ENCODE data around the gene NTRK1.

NTRK1 gene

DNA sequence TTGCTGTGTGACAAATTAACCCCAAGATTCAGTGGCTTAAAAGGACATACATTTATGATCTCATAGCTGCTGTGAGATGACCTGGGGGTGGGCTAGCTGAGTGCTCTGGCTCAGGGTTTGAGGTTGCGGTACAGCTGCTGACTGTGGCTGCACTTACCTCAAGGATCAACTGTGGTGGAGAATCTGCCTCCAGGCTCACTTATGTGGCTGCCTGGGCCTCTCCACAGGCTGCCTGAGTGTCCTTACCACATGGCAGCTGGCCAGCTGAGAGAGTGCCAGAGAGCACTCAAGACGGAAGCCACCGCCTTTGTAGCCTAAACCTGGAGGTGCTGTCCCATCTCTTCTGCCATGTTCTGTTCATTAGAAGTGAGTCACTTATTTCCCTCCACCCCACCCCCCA lies 65.5 kb downstream of the NTRK1 start:
- Histone ChIP-seq H3K9me3 (ENCODE audit: control insufficient read depth, insufficient read depth, low read depth, low read length) (no peaks in the 10 kb centered on the region), H3K36me3 (ENCODE audit: control insufficient read depth in 2 of 2, insufficient read depth in 1 of 2, low read length in 2 of 2) (no peaks in the 10 kb centered on the region), H3K4me3 (ENCODE audit: low read depth, low read length) (no peak overlapping the region), H3K4me1 (ENCODE audit: control insufficient read depth, insufficient read depth, low read length) (no peaks in the 10 kb centered on the region; the same call in 1 of the 2 replicates), H3K27ac (ENCODE audit: extremely low read depth, low read depth, low read length) (no peak overlapping the region)
- ChIA-PET CTCF (interaction anchor here (0.7 to 11.9 kb wide), 16 partner anchors 9 to 1469 kb away, joined by 3 to 199 read pairs (median 10); partner anchors contain the start of genes NTRK1 and PEAR1), POLR2A (interaction anchor here (0.9 to 1.6 kb wide), 3 partner anchors 26 to 198 kb away, joined by 3 to 4 read pairs (median 3); partner anchors contain the start of genes ISG20L2 and METTL25B)
- no peak for TF ChIP-seq PRDM6 (tag by site-specific recombination; IDR thresholded peaks at IDR 0.05)
- TF ChIP-seq EGR2 (tag by site-specific recombination; IDR thresholded peaks at IDR 0.05; ENCODE audit: low read depth): no peak
- TF ChIP-seq ZNF223 (tag by site-specific recombination; IDR thresholded peaks at IDR 0.05): peak; percentile 95
- no peak for TF ChIP-seq ZNF488 (tag by site-specific recombination; IDR thresholded peaks at IDR 0.05)
- no peak for TF ChIP-seq ZNF274 (IDR thresholded peaks at IDR 0.05; ENCODE audit: low read length)
- no peak for TF ChIP-seq ZNF274 (tag by site-specific recombination; IDR thresholded peaks at IDR 0.05; ENCODE audit: borderline replicate concordance)
- TF ChIP-seq GLI2 (tag by site-specific recombination; IDR thresholded peaks at IDR 0.05; ENCODE audit: borderline replicate concordance, low read depth): no peak
- TF ChIP-seq ZNF621 (tag by site-specific recombination; IDR thresholded peaks at IDR 0.05): no peak
- peak; percentile 70 for TF ChIP-seq ZNF629 (tag by site-specific recombination; IDR thresholded peaks at IDR 0.05)
- TF ChIP-seq ZNF560 (tag by site-specific recombination; IDR thresholded peaks at IDR 0.05; ENCODE audit: borderline replicate concordance): no peak
- no peak for TF ChIP-seq ZNF529 (tag by site-specific recombination; IDR thresholded peaks at IDR 0.05; ENCODE audit: insufficient replicate concordance)
- TF ChIP-seq HIC1 (tag by site-specific recombination; IDR thresholded peaks at IDR 0.05): 0 out of 2 replicates have a peak, but pooled peaks have one; percentile 17
- TF ChIP-seq, protein P1, sequence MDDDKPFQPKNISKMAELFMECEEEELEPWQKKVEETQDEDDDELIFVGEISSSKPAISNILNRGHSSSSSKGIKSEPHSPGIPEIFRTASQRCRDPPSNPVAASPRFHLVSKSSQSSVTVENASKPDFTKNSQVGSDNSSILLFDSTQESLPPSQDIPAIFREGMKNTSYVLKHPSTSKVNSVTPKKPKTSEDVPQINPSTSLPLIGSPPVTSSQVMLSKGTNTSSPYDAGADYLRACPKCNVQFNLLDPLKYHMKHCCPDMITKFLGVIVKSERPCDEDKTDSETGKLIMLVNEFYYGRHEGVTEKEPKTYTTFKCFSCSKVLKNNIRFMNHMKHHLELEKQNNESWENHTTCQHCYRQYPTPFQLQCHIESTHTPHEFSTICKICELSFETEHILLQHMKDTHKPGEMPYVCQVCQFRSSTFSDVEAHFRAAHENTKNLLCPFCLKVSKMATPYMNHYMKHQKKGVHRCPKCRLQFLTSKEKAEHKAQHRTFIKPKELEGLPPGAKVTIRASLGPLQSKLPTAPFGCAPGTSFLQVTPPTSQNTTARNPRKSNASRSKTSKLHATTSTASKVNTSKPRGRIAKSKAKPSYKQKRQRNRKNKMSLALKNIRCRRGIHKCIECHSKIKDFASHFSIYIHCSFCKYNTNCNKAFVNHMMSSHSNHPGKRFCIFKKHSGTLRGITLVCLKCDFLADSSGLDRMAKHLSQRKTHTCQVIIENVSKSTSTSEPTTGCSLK (tag by site-specific recombination; IDR thresholded peaks at IDR 0.05): no peak
- peak; percentile 98 for TF ChIP-seq ZIC2 (tag by site-specific recombination; IDR thresholded peaks at IDR 0.05)
- TF ChIP-seq ZNF132 (tag by site-specific recombination; IDR thresholded peaks at IDR 0.05; ENCODE audit: borderline replicate concordance): no peak
- no peak for TF ChIP-seq ZNF121 (tag by site-specific recombination; IDR thresholded peaks at IDR 0.05)
- TF ChIP-seq ZNF335 (tag by site-specific recombination; conservative IDR thresholded peaks at IDR 0.05): peak; percentile 48; the same call in 1 of the 2 replicates
- TF ChIP-seq ZNF610 (tag by site-specific recombination; IDR thresholded peaks at IDR 0.05; ENCODE audit: borderline replicate concordance): no peak
- peak; percentile 57 for TF ChIP-seq ZNF398 (tag by site-specific recombination; IDR thresholded peaks at IDR 0.05)
- TF ChIP-seq ZFHX2 (tag by site-specific recombination; conservative IDR thresholded peaks at IDR 0.05): peak; percentile 27; the same call in 1 of the 2 replicates
- no peak for TF ChIP-seq ZNF19 (tag by site-specific recombination; IDR thresholded peaks at IDR 0.05; ENCODE audit: low read depth)
- TF ChIP-seq ZBTB17 (tag by site-specific recombination; IDR thresholded peaks at IDR 0.05): peak; percentile 74
- TF ChIP-seq GLIS2 (tag by site-specific recombination; IDR thresholded peaks at IDR 0.05): peak; percentile 39; the same call in 1 of the 2 replicates
- peak; percentile 90 for TF ChIP-seq ZNF600 (tag by site-specific recombination; IDR thresholded peaks at IDR 0.05)
- 0 out of 2 replicates have a peak, but pooled peaks have one; percentile 33 for TF ChIP-seq ZNF561 (tag by site-specific recombination; IDR thresholded peaks at IDR 0.05; ENCODE audit: borderline replicate concordance)
- no peak for TF ChIP-seq ZNF654 (tag by site-specific recombination; IDR thresholded peaks at IDR 0.05; ENCODE audit: low read depth)
- peak; percentile 92 for TF ChIP-seq OSR2 (tag by site-specific recombination; IDR thresholded peaks at IDR 0.05)
- TF ChIP-seq, protein P2, sequence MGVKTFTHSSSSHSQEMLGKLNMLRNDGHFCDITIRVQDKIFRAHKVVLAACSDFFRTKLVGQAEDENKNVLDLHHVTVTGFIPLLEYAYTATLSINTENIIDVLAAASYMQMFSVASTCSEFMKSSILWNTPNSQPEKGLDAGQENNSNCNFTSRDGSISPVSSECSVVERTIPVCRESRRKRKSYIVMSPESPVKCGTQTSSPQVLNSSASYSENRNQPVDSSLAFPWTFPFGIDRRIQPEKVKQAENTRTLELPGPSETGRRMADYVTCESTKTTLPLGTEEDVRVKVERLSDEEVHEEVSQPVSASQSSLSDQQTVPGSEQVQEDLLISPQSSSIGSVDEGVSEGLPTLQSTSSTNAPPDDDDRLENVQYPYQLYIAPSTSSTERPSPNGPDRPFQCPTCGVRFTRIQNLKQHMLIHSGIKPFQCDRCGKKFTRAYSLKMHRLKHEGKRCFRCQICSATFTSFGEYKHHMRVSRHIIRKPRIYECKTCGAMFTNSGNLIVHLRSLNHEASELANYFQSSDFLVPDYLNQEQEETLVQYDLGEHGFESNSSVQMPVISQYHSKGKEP (tag by site-specific recombination; IDR thresholded peaks at IDR 0.05): peak; percentile 14; the same call in 1 of the 2 replicates

Data from HEK293 (cell line).